Caco-2 (cell line): ENCODE measurements around the gene LACTB. TPM values are rescaled to one million over a fixed set of nuclear protein-coding genes. Genes with fewer than 3 reads are reported as not detected.

Experiments
- BruUV-seq: library from RNA; stranded (reverse); fragments of 400-500 nt; replicated peaks from 2 replicates; lab custom pipeline; 2021; lab: Mats Ljungman, UMichigan
- CTCF ChIA-PET: fragments of 300-600 bp; sonication (Branson Sonifier 250); formaldehyde crosslinking; loops from one replicate; lab custom pipeline; 2022; ENCODE audit warnings: antibody characterized with exemption; lab: Charles Lee
- POLR2A ChIA-PET: fragments of 300-600 bp; sonication (Branson Sonifier 250); formaldehyde crosslinking; loops from one replicate; lab custom pipeline; 2022; ENCODE audit warnings: antibody characterized with exemption; lab: Charles Lee
- DNase-seq, 2 experiments: peaks; one replicate each; pipeline versions ENCODE4 v3.0.0 to v3.0.0-alpha.2; 2020 to 2022
- H3K27me3 ChIP-seq: replicated peaks from 2 replicates; pipeline ENCODE4 v1.6.0; 2011; ENCODE audit warnings: low read length; ENCODE audit not compliant: control insufficient read depth, insufficient read depth
- H3K36me3 ChIP-seq: 2 replicates; pipeline ENCODE4 v1.5.1; 2011; ENCODE audit warnings: low read length; ENCODE audit not compliant: control insufficient read depth, insufficient read depth
- H3K4me1 ChIP-seq: fragments of 250-450 bp; sonication (Bioruptor Pico); 2 replicates; pipeline ENCODE4 v1.5.1; 2020; ENCODE audit warnings: mild to moderate bottlenecking
- H3K4me3 ChIP-seq: 2 replicates; pipeline ENCODE4 v1.5.1; 2011; ENCODE audit warnings: low read depth, mild to moderate bottlenecking, control low read depth, low read length
- H3K9me3 ChIP-seq: fragments of 250-450 bp; sonication (Bioruptor Pico); 2 replicates; pipeline ENCODE4 v1.5.1; 2020; ENCODE audit warnings: mild to moderate bottlenecking, moderate library complexity
- H3K27ac Mint-ChIP-seq: one replicate; pipeline ENCODE4 v1.8.0; 2022; ENCODE audit warnings: mixed read lengths; ENCODE audit not compliant: unreplicated experiment
- H3K27me3 Mint-ChIP-seq: one replicate; pipeline ENCODE4 v1.8.0; 2022; ENCODE audit warnings: mixed read lengths; ENCODE audit not compliant: insufficient read depth, unreplicated experiment
- H3K36me3 Mint-ChIP-seq: one replicate; pipeline ENCODE4 v1.8.0; 2022; ENCODE audit warnings: mild to moderate bottlenecking, mixed read lengths; ENCODE audit not compliant: insufficient read depth, unreplicated experiment
- H3K4me1 Mint-ChIP-seq: one replicate; pipeline ENCODE4 v1.8.0; 2022; ENCODE audit warnings: low read depth, mixed read lengths; ENCODE audit not compliant: unreplicated experiment
- H3K4me3 Mint-ChIP-seq: one replicate; pipeline ENCODE4 v1.8.0; 2022; ENCODE audit warnings: mild to moderate bottlenecking, moderate library complexity, mixed read lengths; ENCODE audit not compliant: unreplicated experiment
- H3K9me3 Mint-ChIP-seq: one replicate; pipeline ENCODE4 v1.8.0; 2022; ENCODE audit warnings: mixed read lengths; ENCODE audit not compliant: unreplicated experiment
- CTCF ChIP-seq, 2 experiments: fragments of 200-600 bp in 1 of 2; IDR thresholded peaks; 1 replicate in 1 of 2; 2 replicates in 1 of 2; pipeline versions ENCODE4 v1.5.1 to v1.8.0; 2011 to 2022; ENCODE audit warnings: antibody characterized with exemption in 1 of 2, control low read depth in 1 of 2, inconsistent platforms in 1 of 2, low read depth in 1 of 2, low read length in 1 of 2, mild to moderate bottlenecking in 1 of 2, moderate library complexity in 1 of 2; ENCODE audit not compliant: insufficient read depth in 1 of 2, severe bottlenecking in 1 of 2, unreplicated experiment in 1 of 2
- intact Hi-C: fragments of 100-400 bp; cut with micrococcal nuclease; formaldehyde crosslinking; loops from one replicate; pipeline ENCODE4 v1.10.0; 2022; ENCODE audit not compliant: unreplicated experiment
- total RNA-seq: library from RNA; stranded (reverse); gene quantifications from 2 replicates; pipeline ENCODE4 v1.2.3, GENCODE V29; 2022

LACTB gene
- total RNA-seq, 1 experiment from 2014 or later: 8.4 TPM

GRCh38 chr15:63189941-63190768, 68.5 kb downstream of the LACTB start:
- POLR2A ChIA-PET: interaction anchor here (0.5 kb wide), 1 partner anchor 88 kb away, joined by 3 read pairs; no protein-coding TSS in a partner anchor
- H3K9me3 Mint-ChIP-seq: no peaks in the 10 kb centered on the region
- BruUV-seq: TSS peak; percentile 16
- H3K36me3 Mint-ChIP-seq: no peaks in the 10 kb centered on the region
- Histone ChIP-seq H3K4me1 (0 out of 2 replicates have a peak, but pooled peaks cover 7% of the 10 kb centered on the region), H3K4me3 (peak overlapping the region; percentile 88), H3K9me3 (no peaks in the 10 kb centered on the region), H3K36me3 (no peaks in the 10 kb centered on the region), H3K27me3 (no peaks in the 10 kb centered on the region)
- no peak for TF ChIP-seq CTCF (IDR thresholded peaks at IDR 0.05; ENCODE audit: insufficient read depth in 1 of 2, low read depth in 1 of 2, low read length in 1 of 2, severe bottlenecking in 1 of 2, unreplicated experiment in 1 of 2)
- no peaks in the 10 kb centered on the region for H3K27me3 Mint-ChIP-seq
- CTCF ChIA-PET: no interaction called here
- DNase-seq: no peak
- peak overlapping the region; percentile 5 for H3K27ac Mint-ChIP-seq
- H3K4me3 Mint-ChIP-seq: peak overlapping the region; percentile 77
- intact Hi-C loops: loop anchor here (1.0 kb wide), 1 partner anchor 87 kb away; the partner anchor contains the start of gene APH1B
- H3K4me1 Mint-ChIP-seq: peaks cover 24% of the 10 kb centered on the region

- H3K4me1 ChIP-seq: 0 out of 2 replicates have a peak, but pooled peaks cover 7% of the 10 kb centered on the region
- ChIA-PET POLR2A (no interaction called here), CTCF (no interaction called here)
- intact Hi-C loops: no loop called here
- no peaks in the 10 kb centered on the region for H3K36me3 ChIP-seq
- H3K4me3 ChIP-seq: no peak overlapping the region
- no peaks in the 10 kb centered on the region for H3K36me3 Mint-ChIP-seq
- BruUV-seq: no TSS peak
- no peaks in the 10 kb centered on the region for H3K9me3 ChIP-seq
- H3K4me1 Mint-ChIP-seq: peaks cover 22% of the 10 kb centered on the region
- no peaks in the 10 kb centered on the region for H3K27me3 ChIP-seq
- no peak for TF ChIP-seq CTCF (IDR thresholded peaks at IDR 0.05; ENCODE audit: insufficient read depth in 1 of 2, low read depth in 1 of 2, low read length in 1 of 2, severe bottlenecking in 1 of 2, unreplicated experiment in 1 of 2)
- peak overlapping the region; percentile 77 for H3K4me3 Mint-ChIP-seq
- H3K27me3 Mint-ChIP-seq: no peaks in the 10 kb centered on the region
- no peak for DNase-seq
- no peaks in the 10 kb centered on the region for H3K9me3 Mint-ChIP-seq
- no peak overlapping the region for H3K27ac Mint-ChIP-seq
These were observed 69.3 kb downstream of the LACTB start for GRCh38 chr15:63190769-63191649.

Other genes with a start within 250 kb of the LACTB start
- 193 and 209 TPM in 2 replicates for gene TPM1, start 79.1 kb upstream of the LACTB start, total RNA-seq
- 62.2 and 73.0 TPM in 2 replicates for gene RPS27L, start 35.6 kb downstream of the LACTB start, total RNA-seq
- 17.3 and 18.2 TPM in 2 replicates for gene RAB8B, start 67.7 kb downstream of the LACTB start, total RNA-seq
- gene APH1B, start 155.7 kb downstream of the LACTB start, total RNA-seq: 17.3 and 20.3 TPM in 2 replicates